NCI-H187 (cell line): ENCODE data around the gene WNK1.

ENCODE experiments used
- DNase-seq, 2 experiments: peaks; one replicate each; lab custom pipeline; 2025; lab: John Stamatoyannopoulos, UW

The WNK1 gene

DNA sequence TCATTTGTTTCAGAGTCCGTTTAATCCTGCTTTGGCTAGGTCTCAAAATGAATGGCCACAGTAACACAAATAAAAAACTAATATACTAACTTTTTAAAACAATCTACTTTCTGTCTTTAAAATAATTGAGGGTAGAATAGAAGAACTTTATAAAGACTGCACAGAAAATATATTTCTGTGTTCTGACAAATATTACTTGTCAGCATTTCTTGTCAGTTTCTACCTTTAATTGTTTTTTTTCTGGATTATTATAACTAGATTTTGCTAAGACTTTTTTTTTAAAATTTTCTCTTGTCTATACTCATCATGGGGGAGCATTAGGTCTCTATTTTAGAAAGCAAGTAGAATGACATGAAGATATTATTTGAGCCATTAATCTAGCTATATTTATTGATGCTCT is 110.9 kb downstream of the WNK1 start:
- no peak for DNase-seq

GRCh38 chr12:865614-866013 is 113.2 kb downstream of the WNK1 start:
- DNase-seq, result no peak

DNA sequence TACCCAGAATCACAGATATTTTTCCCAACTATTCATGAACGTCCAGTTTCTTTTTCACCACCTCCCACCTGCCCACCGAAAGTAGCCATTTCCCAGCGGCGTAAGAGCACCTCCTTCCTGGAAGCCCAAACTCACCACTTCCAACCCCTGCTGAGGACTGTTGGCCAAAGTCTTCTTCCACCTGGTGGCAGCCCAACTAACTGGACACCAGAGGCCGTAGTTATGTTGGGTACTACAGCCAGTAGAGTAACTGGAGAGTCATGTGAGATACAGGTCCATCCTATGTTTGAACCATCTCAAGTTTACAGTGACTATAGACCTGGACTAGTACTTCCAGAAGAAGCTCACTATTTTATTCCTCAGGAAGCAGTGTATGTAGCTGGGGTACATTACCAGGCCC is 115.5 kb downstream of the WNK1 start:
- no peak for DNase-seq

- DNase-seq, result no peak
Measured at GRCh38 chr12:868722-869121, 116.3 kb downstream of the WNK1 start.

DNA sequence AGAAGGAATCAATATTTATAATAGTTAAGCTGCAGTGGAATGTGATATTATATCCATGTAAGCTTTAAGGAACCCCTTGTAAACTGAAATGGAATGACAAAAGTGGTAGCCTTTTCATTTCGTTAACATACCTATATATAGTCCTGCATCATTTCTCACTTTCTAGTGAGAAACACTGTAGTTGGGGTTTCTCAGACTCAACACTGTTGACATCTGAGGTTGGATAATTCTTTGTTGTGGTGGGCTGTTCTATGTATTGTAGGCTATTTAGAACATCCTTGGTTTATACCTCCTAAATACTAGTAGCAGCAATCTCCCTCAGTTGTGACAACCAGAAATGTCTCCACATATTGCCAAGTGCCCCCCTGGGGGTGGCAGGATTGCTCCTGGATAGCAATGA is 118.0 kb downstream of the WNK1 start:
- DNase-seq, result no peak

DNA sequence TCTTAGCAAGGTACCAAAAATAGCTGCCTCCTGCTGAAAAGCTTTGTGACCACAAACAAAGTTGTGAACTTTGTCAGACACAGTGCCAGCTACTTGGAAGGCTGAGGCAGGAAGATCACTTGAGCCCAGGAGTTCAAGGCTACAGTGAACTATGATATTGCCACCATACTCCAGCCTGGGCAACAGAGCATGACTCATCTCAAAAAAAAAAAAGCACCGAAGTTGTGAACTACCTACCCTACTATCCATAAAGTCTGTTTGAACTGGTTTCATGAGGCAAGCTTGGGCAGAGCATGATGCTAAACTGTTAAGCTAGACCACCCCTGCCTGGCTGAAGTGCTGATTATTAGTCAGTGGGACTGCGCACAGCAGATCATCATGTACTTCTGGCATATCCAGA is 121.6 kb downstream of the WNK1 start:
- DNase-seq, result no peak

- DNase-seq, result no peak
Measured at GRCh38 chr12:879641-880040, 127.3 kb downstream of the WNK1 start.

DNA sequence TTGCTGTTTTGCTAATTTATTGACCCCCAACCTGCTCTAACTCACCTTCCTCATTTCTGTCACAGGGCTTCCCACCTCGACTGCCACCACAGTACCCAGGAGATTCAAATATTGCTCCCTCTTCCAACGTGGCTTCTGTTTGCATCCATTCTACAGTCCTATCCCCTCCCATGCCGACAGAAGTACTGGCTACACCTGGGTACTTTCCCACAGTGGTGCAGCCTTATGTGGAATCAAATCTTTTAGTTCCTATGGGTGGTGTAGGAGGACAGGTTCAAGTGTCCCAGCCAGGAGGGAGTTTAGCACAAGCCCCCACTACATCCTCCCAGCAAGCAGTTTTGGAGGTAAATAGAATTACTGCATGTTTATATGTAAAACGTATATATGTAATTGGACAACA is 128.3 kb downstream of the WNK1 start:
- no peak for DNase-seq

DNA sequence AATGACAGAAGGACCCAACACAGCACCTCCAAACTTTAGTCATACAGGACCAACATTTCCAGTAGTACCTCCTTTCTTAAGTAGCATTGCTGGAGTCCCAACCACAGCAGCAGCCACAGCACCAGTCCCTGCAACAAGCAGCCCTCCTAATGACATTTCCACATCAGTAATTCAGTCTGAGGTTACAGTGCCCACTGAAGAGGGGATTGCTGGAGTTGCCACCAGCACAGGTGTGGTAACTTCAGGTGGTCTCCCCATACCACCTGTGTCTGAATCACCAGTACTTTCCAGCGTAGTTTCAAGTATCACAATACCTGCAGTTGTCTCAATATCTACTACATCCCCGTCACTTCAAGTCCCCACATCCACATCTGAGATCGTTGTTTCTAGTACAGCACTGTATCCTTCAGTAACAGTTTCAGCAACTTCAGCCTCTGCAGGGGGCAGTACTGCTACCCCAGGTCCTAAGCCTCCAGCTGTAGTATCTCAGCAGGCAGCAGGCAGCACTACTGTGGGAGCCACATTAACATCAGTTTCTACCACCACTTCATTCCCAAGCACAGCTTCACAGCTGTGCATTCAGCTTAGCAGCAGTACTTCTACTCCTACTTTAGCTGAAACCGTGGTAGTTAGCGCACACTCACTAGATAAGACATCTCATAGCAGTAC is 132.5 kb downstream of the WNK1 start:
- DNase-seq, result no peak

DNA sequence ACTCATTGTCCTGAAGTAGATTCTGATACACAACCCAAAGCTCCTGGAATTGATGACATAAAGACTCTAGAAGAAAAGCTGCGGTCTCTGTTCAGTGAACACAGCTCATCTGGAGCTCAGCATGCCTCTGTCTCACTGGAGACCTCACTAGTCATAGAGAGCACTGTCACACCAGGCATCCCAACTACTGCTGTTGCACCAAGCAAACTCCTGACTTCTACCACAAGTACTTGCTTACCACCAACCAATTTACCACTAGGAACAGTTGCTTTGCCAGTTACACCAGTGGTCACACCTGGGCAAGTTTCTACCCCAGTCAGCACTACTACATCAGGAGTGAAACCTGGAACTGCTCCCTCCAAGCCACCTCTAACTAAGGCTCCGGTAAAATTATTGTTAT is 133.3 kb downstream of the WNK1 start:
- DNase-seq, result no peak

DNA sequence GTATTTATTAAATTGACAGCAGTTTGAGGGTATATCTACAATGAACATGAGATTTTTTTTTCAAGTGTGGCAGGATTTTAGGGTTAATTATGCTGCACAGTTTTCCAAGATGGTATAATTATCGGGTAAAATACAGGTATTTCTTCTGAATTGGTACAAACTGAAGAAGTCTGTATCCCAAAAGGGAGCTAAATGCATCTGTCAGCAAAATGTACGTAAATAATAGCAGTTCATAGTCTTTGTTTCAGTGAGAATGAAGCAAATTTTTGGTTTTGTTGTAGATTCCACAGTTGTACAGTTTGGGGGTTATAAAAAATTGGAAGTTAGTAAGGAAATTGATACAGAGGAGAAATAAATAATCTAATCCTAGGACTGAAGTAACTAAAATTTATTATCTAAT is 133.8 kb downstream of the WNK1 start:
- DNase-seq, result no peak

DNA sequence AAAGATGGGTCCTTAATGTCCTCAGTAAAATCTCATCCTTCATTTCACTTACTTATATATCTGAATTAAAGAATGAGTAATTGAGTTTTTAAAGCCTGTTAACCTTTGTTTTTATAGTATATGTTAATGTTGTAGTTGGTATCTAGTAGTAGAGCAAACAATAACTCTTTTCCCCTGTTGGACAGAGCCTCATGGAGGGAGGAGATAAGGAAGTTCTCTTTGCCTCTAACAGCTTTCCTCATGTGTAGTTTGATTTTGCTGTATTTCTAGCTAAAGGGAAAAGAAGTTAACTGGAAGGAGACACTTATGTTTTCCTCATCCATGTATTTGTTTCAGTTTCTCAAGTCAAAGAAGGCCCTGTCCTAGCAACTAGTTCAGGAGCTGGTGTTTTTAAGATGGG is 141.8 kb downstream of the WNK1 start:
- DNase-seq, result no peak

DNA sequence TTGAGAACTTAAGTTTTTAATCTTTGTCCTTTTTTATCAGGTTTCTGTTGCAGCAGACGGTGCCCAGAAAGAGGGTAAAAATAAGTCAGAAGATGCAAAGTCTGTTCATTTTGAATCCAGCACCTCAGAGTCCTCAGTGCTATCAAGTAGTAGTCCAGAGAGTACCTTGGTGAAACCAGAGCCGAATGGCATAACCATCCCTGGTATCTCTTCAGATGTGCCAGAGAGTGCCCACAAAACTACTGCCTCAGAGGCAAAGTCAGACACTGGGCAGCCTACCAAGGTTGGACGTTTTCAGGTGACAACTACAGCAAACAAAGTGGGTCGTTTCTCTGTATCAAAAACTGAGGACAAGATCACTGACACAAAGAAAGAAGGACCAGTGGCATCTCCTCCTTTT is 143.7 kb downstream of the WNK1 start:
- no peak for DNase-seq

- DNase-seq, result no peak
Measured at GRCh38 chr12:897386-897785, 145.0 kb downstream of the WNK1 start.

GRCh38 chr12:902581-902980 is 150.2 kb downstream of the WNK1 start:
- DNase-seq, result no peak

- no peak for DNase-seq
Measured at GRCh38 chr12:903055-903454, 150.7 kb downstream of the WNK1 start.

DNA sequence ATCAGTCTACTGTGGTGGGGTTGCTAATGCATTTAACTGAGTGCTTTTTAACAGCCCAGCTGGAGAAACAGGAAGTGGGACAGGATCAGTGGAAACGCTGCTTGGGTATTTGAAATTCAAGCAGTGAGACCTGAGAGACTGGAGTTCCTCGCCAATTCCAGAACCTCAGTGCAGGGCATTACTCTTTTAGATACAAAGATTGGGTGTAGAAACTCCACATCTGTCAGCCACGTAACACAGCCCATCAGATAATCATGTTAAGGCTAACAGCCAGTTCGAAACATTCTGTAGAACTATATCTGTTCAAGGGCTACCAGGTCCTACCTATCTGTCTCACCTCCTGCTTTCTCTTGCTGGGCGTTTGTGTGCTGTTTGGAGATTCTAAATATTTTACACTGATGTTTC is 151.6 kb downstream of the WNK1 start:
- DNase-seq, result no peak

DNA sequence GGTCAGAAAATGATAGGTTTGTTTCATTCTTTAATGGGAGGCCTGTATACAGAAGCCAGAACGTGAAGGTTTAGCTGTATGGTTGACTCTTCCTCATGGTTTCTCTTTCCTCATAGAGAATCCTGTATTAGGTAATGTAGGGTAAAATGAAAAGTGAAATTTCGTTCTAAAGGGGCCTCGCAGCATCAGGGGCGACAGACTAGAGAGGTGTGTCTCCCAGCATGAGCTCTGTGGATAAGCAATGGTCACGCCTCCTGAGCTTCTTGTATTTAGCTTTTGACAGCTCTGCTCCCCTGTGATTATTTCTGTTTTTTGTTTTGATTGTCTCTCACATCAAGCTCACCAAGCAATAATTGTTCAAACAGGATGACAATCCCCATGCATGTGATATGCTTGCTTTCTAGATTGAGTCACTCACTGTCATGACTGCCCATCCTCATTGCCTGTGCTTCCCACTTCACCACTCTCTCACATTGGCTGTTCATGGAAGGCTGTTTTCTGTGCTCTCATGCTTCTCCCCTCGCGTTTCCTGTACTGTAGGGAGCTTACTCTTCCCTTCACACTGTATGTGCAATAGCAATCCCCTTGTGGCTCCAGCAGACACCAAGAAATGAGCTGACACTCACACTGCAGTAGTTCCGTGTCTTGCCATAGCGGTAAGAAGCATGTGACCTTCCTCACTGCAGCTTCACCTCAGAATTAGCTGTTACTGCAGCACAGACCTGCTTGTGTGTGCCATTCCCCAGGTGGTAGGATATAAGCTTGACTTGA is 153.1 kb downstream of the WNK1 start:
- DNase-seq, result no peak

DNA sequence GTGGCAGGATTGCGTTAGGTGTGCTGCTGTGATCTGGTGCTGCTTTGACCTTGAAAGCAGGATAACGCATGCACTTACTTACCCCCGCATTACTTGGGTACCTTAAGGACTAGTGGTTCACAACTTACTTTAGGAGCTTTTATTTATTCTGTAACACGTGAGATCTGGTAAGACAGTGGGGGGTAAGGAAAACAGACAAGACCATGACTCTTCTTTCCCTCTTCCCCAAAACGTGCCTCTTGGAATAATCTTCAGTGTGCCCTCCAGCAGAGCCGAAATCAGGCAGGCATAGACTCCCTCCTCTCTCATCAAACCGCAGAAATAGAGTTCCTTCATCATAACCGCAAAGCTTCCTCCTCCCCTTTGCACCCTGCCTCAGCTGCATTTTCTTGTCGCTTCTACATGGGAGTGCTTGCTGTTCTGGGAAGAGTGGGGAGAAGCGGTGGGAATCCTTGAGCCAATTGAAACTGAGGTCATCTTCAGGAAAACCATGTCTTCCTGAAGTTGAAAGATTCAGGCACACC is 153.7 kb downstream of the WNK1 start:
- no peak for DNase-seq

DNA sequence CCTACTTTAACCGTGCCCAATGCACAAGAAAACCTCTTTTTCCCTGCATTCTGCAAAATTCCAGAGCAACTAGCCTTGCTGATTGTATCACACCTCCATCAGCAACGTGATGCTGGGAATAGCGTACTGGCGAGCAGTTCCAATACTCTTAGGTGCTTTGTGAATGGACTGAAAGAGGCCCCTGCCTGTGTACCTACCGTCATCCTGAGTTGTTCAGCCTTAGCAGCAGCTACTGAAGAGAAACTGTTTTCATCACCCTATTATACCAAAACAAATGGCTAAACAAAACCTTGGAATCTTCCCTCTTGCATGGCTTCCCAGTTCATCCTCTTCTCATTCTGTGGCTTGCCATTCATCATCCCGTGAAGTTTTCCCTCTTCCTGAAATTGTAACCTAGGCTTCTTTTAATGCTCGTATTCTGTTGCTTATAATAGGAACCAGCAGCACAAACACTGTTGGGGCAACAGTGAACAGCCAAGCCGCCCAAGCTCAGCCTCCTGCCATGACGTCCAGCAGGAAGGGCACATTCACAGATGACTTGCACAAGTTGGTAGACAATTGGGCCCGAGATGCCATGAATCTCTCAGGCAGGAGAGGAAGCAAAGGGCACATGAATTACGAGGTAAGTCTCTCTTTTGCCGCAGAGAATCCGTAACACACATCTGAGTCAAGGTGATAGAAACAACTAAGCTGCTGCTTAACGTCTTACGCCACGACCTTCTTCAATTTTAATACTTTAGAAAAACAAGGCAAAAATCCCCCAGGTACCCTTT is 155.2 kb downstream of the WNK1 start:
- DNase-seq, result no peak

- no peak for DNase-seq
Measured at GRCh38 chr12:909861-910260, 157.5 kb downstream of the WNK1 start.

- no peak for DNase-seq
Measured at GRCh38 chr12:910416-910815, 158.0 kb downstream of the WNK1 start.
